Thyroid gland (tissue), 4 donors: Measurements from ENCODE around the gene TJP1. TPM values are rescaled to one million over a fixed set of nuclear protein-coding genes. Genes with fewer than 3 reads are reported as not detected.

Experiments
- DNase-seq, 2 donors: peaks; one replicate each; pipeline ENCODE4 v3.0.0-alpha.2; 2019
- H3K27ac ChIP-seq, 3 donors: fragments of 200-600 bp; sonication (generic); 1 replicate in 2 of 3; 2 replicates in 1 of 3; pipeline ENCODE4 v1.5.1; 2016 to 2019; ENCODE audit warnings: mild to moderate bottlenecking in 1 of 3, moderate library complexity in 1 of 3
- H3K27me3 ChIP-seq: fragments of 200-600 bp; sonication (generic); one replicate; pipeline ENCODE4 v1.5.1; 2019
- H3K36me3 ChIP-seq, 2 donors: fragments of 200-600 bp; sonication (generic); one replicate each; pipeline ENCODE4 v1.5.1; 2016 to 2019
- H3K4me1 ChIP-seq, 2 donors: fragments of 200-600 bp; sonication (generic); one replicate each; pipeline ENCODE4 v1.5.1; 2017 to 2019
- H3K4me3 ChIP-seq, 3 donors: fragments of 200-600 bp; sonication (generic); replicated peaks in 1 of 3; 1 replicate in 2 of 3; 2 replicates in 1 of 3; pipeline ENCODE4 v1.5.1; 2016; ENCODE audit warnings: mild to moderate bottlenecking in 1 of 3
- H3K9me3 ChIP-seq: fragments of 200-600 bp; sonication (generic); one replicate; pipeline ENCODE4 v1.5.1; 2017
- POLR2A ChIP-seq, 2 donors: fragments of 450-650 bp; IDR thresholded peaks; one replicate each; pipeline ENCODE4 v1.6.1; 2017; ENCODE audit warnings: antibody characterized with exemption in 2 of 2, mild to moderate bottlenecking in 2 of 2, moderate library complexity in 1 of 2
- WGBS, 2 donors: methylation state at CpG; one replicate each; pipeline ENCODE4 v1.1.5; 2017; 5-methylcytosine and 5-hydroxymethylcytosine counted together
- intact Hi-C: fragments of 100-400 bp; cut with DNase I; formaldehyde crosslinking; loops from one replicate; pipeline ENCODE4 v1.15.1; 2023
- total RNA-seq, 4 donors: library from RNA; depleted of rRNA; stranded (reverse); fragments of >200 nt; gene quantifications; one replicate each; pipeline ENCODE4 v1.2.3, GENCODE V29; 2016
- TF ChIP-seq, protein P1 (sequence below), 6 experiments: fragments of 200-600 bp in 3 of 6; fragments of 450-650 bp in 3 of 6; sonication (generic) in 3 of 6; IDR thresholded peaks; one replicate each; pipeline ENCODE4 v1.5.1; 2016 to 2019; ENCODE audit warnings: antibody characterized with exemption in 6 of 6, mild to moderate bottlenecking in 2 of 6, inconsistent platforms in 1 of 6, moderate library complexity in 1 of 6

Gene TJP1
- total RNA-seq, 4 donors from 2014 or later: 107 to 166 (median 126) TPM

DNA sequence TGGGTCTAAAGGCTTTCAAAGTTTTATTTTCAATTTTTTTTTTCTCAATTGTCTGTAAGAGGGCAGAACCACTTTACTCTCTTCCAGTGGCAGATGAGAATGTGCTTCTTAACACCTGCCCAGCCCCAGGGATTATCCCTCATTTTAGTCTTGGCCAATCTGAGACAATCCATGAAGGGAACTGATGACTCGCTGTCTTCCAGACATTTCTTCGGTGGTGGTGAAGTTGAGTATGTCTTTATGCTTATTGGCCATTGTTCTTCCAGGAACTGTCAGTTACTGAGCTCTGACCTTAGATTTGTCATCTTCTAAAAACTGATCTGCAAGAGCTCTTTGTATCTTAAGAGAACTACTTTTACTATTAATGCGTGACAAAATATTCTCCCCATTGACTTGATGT is 139.5 kb downstream of the TJP1 start:
- 95 to 96% methylated on average over 3 of the region's 3 CpGs for WGBS, 2 donors
- H3K27me3 ChIP-seq: no peaks in the 10 kb centered on the region
- DNase-seq: no peak
- no peak overlapping the region for H3K4me3 ChIP-seq
- intact Hi-C loops: no loop called here
- peaks cover under 1 to 6% of the 10 kb centered on the region in 2 donors for H3K4me1 ChIP-seq
- H3K36me3 ChIP-seq: no peaks in the 10 kb centered on the region
- TF ChIP-seq, protein P1, sequence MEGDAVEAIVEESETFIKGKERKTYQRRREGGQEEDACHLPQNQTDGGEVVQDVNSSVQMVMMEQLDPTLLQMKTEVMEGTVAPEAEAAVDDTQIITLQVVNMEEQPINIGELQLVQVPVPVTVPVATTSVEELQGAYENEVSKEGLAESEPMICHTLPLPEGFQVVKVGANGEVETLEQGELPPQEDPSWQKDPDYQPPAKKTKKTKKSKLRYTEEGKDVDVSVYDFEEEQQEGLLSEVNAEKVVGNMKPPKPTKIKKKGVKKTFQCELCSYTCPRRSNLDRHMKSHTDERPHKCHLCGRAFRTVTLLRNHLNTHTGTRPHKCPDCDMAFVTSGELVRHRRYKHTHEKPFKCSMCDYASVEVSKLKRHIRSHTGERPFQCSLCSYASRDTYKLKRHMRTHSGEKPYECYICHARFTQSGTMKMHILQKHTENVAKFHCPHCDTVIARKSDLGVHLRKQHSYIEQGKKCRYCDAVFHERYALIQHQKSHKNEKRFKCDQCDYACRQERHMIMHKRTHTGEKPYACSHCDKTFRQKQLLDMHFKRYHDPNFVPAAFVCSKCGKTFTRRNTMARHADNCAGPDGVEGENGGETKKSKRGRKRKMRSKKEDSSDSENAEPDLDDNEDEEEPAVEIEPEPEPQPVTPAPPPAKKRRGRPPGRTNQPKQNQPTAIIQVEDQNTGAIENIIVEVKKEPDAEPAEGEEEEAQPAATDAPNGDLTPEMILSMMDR (IDR thresholded peaks at IDR 0.05): no peak
- no peak for TF ChIP-seq POLR2A (IDR thresholded peaks at IDR 0.05)
- H3K27ac ChIP-seq: no peak overlapping the region
- H3K9me3 ChIP-seq: no peaks in the 10 kb centered on the region

DNA sequence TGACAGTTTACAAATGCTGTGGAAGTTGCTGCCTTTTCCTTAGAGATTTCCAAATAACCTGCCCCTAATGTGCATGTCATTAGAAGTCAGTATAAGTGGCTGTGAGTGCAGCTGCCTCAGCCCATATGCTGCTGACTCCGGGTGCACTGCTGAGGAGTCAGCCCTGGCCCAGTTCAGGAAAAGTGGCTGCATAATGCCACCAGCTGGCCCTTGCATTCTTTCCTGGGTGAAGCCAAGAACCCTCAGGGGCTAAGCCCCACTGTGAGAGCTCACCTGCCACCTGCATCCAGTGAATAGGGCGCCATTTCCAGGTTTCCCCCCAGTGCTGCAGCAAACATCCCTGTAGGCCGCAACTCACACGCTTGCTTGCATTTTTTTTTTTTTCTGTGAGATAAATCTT is 139.9 kb downstream of the TJP1 start:
- DNase-seq: no peak
- 90 to 97% methylated on average over 4 of the region's 4 CpGs for WGBS, 2 donors
- intact Hi-C loops: no loop called here
- Histone ChIP-seq H3K27me3 (no peaks in the 10 kb centered on the region), H3K27ac (no peak overlapping the region), H3K9me3 (no peaks in the 10 kb centered on the region), H3K36me3 (no peaks in the 10 kb centered on the region), H3K4me3 (no peak overlapping the region), H3K4me1 (peaks cover 0 to 2% of the 10 kb centered on the region in 2 donors)
- no peak for TF ChIP-seq POLR2A (IDR thresholded peaks at IDR 0.05)
- TF ChIP-seq, protein P1 (IDR thresholded peaks at IDR 0.05): no peak

DNA sequence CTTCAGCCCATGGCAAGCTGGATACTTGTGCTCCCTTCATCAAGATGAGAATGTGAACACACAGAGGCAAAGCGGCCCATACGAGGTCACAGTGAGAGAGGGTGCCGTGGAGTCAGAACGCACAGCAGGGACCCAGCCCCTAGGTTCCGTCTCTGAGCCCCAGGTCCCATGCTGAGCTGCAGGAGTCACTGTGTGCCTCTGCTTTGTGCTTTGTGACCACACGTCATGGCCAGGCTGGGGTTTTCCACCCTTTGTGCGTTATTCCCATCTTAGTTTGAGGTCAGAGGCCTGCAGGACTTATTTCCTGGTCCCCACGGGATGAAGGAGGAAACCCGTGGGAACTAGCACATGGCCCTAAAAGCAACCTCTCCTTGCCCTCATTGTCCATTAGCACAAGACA is 140.3 kb downstream of the TJP1 start:
- no peaks in the 10 kb centered on the region for H3K27me3 ChIP-seq
- no peaks in the 10 kb centered on the region for H3K4me1 ChIP-seq
- H3K4me3 ChIP-seq: no peak overlapping the region
- TF ChIP-seq, protein P1 (IDR thresholded peaks at IDR 0.05): no peak
- TF ChIP-seq POLR2A (IDR thresholded peaks at IDR 0.05): no peak
- H3K9me3 ChIP-seq: no peaks in the 10 kb centered on the region
- H3K36me3 ChIP-seq: no peaks in the 10 kb centered on the region
- 88 to 92% methylated on average over 9 of the region's 9 CpGs for whole genome bisulfite sequencing, 2 donors
- intact Hi-C loops: no loop called here
- no peak overlapping the region for H3K27ac ChIP-seq
- no peak for DNase-seq

DNA sequence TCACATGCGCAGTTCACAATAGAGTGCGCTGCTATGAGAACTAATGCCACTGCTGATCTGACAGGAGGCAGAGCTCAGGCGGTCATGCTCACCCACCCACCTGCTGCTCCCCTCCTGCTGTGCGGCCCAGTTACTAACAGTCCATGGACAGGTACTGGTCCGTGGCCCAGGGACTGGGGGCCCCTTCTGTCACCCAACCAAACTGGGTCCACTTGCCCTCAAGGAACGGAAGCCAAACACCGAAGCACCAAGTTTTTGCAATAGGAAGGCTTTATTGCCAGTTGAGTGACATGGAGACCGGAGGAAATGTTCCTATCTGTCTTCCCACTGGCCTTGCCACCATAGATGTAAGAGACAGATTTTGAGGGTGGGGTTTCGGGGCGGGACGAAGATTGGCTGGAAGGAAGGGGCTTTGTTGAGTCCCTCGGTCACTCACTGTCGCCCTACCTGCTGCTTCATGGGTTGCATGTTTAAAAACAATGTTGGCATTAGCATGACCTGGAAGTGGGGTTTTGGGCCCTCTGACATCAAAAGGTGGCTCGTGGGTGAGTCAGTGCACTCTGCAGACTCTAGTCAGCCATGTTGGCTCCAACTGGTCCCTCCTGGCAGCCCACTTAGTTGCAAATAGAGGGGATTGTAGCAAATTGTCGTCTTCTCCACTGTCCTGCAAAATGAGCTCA is 141.0 kb downstream of the TJP1 start:
- H3K27ac ChIP-seq: no peak overlapping the region
- H3K27me3 ChIP-seq: no peaks in the 10 kb centered on the region
- no peaks in the 10 kb centered on the region for H3K4me1 ChIP-seq
- WGBS, 2 donors: 95 to 97% methylated on average over 15 of the region's 15 CpGs
- DNase-seq: no peak
- intact Hi-C loops: no loop called here
- H3K4me3 ChIP-seq: no peak overlapping the region
- TF ChIP-seq, protein P1 (IDR thresholded peaks at IDR 0.05): no peak
- TF ChIP-seq POLR2A (IDR thresholded peaks at IDR 0.05): no peak
- no peaks in the 10 kb centered on the region for H3K36me3 ChIP-seq
- H3K9me3 ChIP-seq: no peaks in the 10 kb centered on the region

DNA sequence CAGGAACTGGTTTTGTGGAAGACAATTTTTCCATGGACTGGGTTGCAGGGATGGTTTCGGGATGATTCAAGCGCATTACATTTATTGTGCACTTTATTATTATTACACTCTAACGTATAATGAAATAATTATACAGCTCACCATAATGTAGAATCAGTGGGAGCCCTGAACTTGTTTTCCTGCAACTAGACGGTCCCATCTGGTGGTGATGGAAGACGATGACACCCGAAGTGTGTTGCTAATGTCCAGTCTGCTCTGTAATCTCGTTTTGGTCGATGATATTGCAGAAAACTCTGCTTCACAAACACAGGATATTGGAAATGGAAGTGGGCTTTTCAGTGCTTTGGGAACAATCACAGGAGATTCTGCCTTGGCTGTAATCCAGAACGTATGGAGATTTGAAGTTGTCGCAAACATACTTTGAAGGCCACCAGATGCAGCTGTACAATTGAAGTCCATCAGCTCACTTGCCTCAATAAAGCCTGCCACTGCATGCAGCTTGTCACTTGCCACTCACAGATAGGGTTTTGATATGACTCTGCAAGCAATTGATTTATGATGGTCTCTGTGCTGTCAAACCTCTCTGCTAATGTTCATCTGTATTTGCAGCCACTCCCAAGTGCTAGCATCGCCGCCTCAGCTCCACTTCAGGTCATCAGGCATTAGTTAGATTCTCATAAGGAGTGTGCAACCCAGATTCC is 141.7 kb downstream of the TJP1 start:
- TF ChIP-seq, protein P1 (IDR thresholded peaks at IDR 0.05): no peak
- TF ChIP-seq POLR2A (IDR thresholded peaks at IDR 0.05): no peak
- Histone ChIP-seq H3K9me3 (no peaks in the 10 kb centered on the region), H3K4me3 (no peak overlapping the region), H3K36me3 (no peaks in the 10 kb centered on the region), H3K27ac (no peak overlapping the region), H3K27me3 (no peaks in the 10 kb centered on the region), H3K4me1 (no peaks in the 10 kb centered on the region)
- 74 to 80% methylated on average over 12 of the region's 12 CpGs for WGBS, 2 donors
- DNase-seq: no peak
- intact Hi-C loops: no loop called here
